Activated T-helper 9 cell treated with anti-CD3 and anti-CD28 coated beads, Interleukin-2, amount 50 U/mL, for 16 hours (primary cell): Measurements from ENCODE around the gene NDST4.
"Not testable (repeated sequence)": the region's sequence is repeated elsewhere in the genome, so short reads cannot be mapped to it uniquely, and the experiment has no call there.

ENCODE experiments used
- DNase-seq: peaks from one replicate; pipeline ENCODE4 v3.0.0-alpha.2; 2020; ENCODE audit warnings: low read depth

Gene NDST4

DNA sequence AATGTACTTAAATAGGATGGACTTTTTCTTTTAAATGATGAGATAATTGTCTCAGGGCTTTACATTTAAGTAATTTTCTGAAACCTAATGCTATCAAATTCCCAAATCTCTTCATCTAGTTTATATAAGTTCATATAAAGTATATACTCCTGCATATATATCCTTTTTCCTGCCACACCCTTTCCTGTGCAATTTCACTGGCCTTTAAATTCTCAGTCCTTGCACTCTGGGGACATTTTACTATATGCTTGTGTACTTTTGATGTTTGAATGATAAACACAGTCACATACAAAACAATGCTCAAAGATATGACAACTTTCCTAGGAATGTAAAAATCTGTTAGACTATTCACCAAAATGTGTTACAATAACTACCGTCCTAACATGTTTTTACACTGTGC is 60.1 kb downstream of the NDST4 start:
- no peak for DNase-seq

DNA sequence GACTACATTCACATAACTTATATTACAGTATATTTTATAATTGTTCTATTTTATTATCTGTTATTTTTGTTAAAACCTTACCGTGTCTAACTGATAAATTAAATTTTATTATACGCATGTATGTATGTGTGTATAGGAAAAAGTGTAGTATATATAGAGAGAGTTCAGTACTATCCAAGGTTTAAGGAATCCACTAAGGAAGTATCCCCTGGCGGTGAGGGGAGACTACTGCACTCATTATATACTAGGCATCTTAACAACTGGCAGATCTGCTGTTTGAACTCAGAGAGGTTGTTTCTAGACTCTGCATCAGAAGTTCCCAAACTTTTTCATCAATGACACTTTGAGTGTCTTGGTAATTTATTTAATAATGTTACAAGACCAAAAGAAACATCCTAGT is 70.9 kb downstream of the NDST4 start:
- no peak for DNase-seq

DNA sequence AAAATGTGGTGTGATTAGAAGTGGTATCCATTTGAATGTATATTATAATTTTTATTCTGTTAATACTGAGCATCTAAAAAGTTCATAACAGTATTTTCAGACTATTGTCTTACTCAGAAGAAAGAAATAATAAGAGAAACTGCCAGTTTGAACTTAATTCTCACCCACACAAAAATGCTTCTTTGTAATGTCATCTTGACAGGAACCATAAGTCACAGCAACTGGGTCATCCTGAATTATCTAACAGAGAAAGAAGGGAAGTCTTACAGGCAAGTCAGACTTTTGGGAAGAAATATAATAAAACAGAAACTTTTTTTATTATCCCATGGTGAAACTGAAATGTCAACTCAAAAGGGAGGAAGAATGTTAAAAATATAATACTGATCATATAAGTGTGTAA is 83.1 kb downstream of the NDST4 start:
- DNase-seq, result no peak

DNA sequence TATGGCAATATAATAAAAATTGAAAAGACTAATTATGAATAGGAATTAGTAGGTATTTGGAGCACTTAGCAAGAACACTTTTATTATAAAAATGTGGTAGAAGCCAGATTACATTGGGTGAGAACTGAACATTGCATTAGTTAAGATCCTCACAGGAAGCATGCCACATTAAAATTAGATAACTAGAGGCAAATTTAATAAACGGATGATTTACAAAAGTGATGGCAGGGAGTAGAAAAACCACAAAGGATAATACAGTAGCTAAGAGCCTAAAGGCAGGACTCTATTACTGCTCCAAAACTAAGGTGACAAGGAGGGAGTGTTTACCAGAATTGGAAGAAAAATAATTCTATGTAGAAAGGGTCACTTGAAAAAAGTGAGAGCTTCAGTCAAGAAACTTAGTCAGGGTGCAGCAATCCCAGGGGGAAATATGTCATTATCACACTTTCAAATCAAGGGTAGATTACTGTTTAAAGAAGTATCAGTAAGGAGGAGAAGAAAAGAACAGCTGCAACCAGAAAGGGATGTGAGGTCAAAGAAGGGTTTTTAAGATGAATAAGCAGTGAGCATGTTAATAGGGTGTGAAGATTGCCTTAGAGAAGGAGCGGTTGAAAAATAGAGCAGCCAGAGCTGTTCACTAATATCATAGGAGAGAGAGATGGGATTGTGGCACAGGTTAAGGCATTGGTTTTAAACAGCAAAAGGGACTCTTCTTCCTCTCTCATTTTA is 84.6 kb downstream of the NDST4 start:
- DNase-seq, result no peak

DNA sequence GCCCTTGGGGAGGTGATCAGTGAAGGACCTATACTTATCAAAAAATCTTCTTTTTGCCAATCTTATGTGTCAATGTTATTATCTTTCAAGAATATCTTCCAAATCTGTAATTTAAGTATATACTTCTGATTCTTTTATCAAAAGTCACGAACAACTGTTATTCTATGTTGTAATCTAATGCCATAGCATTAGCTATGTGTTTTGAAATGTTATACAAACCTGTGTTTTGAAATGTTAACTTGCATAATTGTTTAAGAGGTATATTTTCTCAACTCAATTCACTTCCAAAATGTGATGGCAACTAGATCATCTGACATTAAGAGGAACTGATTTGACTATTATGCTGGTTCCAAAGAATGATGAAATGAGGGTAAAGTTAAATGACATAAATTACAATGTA is 113.5 kb downstream of the NDST4 start:
- DNase-seq, result no peak

DNA sequence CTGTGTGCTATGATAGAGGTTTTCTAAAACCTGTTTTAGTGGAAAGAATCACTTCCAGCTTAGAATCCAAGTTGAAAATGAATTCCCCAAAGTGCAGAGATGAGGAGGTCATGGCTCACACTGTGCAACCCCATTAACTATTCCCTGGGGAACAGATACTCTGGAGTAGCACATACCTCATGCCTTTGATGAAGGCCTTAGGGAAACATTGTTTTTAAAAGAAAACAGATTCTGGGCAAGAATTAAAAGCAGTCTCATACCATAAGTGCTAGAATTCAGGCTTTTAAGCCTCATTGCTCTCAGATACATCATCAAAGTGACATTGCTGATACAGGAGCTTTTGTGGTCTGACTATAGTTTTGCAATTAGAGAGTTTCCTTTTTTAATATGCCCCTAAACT is 115.1 kb downstream of the NDST4 start:
- no peak for DNase-seq

DNA sequence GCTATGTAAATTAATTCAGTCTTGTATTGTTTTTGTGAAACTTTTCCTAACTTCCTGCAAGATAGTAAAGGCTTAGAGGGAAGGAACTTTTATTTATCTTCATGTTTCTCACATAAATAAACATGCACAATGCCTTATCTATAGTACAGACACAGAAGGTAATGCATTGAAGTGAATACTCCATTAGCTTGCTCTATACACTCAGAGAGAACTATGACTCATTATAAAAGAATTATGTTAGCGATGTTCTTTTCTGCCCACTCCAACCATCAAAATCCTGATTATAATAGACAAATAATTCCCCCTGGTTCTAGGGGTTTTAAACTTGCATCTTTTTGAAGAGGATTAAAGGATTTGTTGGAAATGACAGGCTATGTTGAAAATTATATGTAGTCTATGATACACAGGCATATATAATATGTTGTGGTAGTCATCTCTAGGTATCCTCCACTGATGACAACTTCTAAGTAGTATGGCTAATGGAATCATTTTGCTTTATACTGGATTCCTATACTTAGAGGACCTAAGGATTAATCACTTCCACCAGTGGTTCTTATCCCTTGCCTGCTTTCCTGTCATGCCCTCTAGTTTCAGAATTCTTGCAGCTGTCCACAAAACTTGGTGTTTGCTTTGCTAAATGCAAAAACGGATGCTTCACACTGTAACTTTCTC is 115.7 kb downstream of the NDST4 start:
- no peak for DNase-seq

DNA sequence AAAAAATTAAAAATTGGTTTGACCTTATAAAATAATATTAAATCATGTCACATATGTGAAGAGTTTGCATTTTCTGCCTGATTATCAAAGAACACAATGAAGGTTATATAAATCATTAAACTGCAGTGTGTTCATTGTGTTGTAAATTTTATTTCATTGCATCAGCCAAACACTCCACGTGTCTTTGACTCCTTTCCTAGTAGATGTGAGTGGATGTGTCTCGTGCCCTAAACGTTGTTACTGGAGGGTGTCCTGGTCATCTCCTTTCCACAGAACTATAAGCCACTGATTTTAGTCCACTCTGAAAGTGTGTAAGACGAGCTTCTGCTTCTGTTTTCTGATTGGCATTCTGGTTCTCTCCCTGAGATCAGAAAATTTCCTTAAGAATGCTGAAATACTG is 127.3 kb downstream of the NDST4 start:
- DNase-seq, result no peak

DNA sequence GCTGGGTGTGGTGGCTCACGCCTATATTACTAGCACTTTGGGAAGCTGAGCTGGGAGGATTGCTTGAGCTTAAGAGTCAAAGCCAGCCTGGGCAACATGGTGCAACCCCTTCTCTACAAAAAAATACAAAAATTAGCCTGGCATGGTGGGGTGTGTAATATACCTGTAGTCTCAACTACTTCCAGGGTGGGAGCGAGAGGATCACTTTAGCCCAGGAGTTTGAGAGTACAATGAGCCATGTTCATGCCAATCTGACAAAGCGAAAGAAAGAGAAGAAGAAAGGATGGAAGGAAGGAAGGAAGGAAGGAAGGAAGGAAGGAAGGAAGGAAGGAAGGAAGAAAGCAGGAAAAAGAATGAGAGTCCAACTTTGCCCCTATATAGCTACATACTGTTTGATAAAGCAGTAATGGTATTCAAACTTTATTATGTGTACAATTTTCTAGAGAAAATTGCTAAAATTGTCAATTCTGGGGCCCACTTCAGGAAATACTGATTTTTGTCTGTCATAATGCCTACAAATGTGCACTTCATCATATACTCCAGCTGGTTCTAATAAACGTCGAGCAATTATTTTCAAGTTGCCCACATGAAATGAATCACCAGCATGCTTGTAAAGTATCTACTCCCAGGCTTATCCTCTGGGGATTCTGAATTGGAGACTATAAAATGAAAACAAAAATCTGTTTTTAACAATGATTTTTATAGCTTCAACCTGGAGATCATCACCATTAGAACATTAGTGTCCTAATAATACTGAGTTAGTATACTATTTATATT is 132.3 kb downstream of the NDST4 start:
- no peak for DNase-seq

DNA sequence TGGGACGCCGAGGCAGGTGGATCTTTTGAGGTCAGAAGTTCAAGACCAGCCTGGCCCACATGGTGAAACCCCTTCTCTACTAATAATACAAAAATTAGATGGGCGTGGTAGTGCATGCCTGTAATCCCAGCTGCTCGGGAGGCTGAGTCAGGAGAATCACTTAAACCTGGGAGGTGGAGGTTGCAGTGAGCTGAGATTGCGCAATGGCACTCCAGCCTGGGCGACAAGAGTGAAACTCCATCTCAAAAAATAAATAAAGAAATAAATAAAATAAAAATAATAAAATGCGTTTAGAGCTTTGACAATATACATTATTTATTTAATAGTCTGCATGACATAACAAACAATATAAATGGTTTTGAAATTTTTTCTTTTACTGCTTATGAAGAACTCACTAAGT is 133.0 kb downstream of the NDST4 start:
- DNase-seq, result not testable (repeated sequence)

DNA sequence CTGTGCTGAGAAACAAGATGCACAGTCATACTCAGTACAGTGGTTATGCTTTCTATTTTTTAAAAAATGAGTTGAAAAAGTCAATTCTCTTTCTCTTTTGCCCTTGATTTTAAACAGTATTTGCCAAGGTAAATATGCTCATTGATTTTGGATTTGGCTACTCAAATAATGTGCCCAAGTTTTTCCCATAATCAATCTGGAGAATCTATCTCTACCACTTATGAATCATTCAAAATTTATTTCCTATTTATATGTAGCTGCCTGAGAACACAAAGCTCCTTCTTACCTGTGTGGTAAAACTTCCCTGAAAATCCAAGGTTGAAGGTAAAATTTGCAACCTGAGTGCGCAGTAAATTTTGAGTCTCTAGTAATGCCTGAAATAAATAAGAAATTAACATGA is 136.5 kb downstream of the NDST4 start:
- DNase-seq, result no peak

DNA sequence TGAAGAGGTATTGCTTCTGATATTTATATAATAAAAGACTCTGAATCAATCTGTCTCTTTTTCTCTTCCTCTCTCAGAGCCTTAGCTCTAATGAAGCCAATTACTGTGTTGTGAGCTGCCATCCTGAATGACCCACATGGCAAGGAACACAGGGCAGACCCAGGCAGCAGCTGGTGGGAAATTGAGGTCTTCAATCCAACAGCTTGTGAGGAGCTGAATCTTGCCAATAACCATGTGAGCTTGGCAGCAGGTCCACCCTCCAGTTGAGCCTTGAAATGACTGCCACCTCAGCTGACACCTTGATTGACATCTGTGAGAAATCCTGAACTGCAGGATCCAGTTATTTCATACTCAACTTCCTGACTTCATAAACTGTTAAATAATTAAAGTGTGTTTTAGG is 149.4 kb downstream of the NDST4 start:
- DNase-seq, result no peak

DNA sequence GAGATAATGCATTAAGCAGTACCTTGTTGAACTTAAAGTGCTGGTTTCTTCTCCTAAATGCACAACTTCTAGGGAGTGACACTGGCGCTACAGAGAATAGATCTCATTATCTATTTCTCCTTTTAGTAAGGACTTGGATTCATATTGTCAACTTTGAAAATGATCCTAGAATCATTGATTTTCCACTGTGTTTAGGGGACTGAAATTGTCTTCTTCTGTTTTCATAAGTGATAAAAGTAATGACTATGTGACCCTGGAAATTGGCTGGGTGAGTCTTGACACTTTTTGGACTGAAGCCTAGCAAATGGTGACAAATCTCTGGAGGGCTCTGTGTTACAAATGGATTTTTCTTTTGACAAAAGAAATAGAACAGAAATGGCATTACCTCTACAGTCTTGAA is 167.8 kb downstream of the NDST4 start:
- DNase-seq, result no peak

DNA sequence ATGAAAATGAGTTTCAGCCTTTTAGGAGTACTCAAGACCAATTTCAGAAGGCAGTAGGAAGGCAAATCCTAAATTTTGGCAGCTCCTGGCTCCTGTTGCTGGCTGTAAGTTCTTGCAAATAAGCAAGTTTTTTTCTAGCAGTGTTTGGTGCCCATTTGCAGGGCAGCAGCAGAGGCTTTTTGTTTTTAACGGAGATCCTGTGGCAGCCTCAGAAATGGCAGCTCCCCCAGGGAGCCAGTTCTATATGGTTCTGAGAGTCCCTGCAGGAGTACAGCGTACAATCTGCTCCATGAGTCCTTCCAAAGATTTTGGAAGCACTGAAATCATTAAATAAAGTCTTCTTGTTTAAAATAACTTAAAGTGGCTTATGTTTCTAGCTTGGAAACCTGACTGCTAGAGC is 171.9 kb downstream of the NDST4 start:
- no peak for DNase-seq

DNA sequence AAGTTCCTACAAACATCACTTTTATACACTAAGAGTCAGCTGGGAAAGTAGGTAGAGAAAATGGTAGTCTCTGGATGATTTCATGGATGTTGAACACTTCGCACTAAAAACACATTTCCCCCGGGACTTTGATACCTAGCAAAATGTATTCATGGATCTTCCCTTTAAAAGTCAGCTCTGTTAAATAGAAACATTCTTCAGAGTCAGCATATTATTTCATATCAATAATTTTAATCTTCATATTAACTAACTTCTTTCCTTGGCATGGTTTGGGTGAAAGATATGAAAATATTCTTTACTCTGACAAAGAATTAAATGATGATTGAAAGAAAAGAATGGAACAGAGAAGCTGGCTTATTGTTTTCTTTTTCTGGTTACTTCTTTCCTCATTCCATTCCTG is 185.5 kb downstream of the NDST4 start:
- no peak for DNase-seq

DNA sequence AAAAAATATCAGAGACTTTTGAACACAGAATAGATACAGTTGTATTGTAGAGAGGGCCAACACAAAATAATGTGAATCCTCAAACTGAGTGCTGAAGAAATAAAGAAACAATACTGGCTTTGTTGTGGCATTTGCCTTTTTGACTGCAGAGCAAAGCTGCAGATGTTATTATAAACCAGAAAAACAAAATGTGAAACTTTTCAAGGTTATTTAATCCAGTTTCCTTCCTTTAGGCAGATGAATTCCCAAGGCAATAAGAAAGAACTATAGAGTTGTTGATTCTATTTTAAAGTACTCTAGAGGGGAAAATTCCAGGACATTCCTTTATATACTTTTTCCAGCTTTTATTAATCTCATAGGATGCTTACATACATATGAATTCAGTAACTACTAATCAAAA is 186.8 kb downstream of the NDST4 start:
- no peak for DNase-seq

DNA sequence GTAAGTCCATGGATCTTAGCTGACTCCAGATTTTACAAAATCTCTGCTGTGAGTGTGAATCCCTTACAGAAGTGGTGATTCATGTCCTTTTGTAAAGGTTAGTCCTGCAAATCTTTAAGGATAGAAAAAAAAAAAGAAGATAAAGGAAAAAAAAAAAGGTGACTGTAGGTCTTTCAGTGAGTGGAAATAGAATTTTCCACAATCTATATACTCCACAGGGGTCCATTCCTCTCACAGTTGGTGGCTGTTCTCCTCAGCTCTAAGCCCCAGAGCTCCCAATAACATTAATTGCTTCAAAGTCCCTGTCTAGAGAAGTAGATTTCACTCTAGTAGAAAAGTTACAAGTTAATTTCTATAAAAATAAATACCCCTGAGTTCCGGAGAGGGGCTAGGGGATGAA is 189.1 kb downstream of the NDST4 start:
- no peak for DNase-seq

DNA sequence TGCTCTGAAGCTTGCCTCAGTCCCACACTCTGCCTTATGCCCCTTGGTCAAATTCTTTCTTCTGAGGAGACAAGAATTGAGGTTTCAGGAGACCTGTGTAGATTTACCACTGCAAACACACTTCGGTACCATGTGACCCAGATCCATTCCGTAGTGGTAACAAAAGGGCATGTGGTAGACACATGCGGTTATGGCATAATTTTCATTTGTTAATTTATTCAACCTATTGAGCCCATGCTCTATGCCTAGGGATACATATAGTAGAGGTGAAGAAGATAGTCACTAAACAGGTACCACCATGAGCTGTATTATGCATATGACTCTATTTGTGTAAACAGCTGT is 190.9 kb downstream of the NDST4 start:
- no peak for DNase-seq

DNA sequence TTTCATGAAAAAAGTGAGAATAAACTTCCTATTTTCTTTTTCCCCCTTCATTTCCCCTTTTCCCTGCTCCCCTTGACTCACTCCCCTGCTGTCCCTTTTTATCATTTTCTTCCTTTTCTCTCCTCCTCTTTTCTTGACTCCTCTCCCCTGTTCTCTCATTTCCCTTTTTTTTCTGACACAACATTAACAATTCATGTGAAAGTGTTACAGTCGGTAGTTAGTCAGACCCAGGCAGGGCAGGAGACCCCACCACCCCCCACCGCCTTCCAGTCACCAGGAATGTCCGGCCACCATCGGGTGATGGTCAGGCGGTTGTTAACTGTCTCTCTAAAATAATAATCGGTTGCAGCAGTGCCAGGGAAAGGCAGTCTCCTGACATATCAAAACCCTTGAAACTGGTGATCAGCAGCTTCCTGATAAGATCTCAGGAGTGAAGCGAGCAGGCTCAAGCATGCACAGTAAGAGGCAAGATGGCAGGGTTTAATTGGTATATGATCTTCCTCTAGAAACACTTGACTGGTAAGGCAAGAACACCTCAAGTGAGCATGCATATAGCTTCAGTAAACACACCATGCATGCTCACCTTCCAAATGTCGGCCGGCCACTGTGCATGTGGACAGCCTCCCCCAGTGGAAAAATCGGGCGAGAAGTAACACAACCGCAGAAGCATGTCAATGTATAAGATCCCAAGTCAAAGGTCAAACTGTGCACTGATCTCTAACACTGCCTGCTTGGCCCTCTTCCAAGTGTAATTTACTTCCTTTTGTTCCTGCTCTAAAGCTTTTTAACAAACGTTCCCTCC is 191.4 kb downstream of the NDST4 start:
- DNase-seq, result no peak

DNA sequence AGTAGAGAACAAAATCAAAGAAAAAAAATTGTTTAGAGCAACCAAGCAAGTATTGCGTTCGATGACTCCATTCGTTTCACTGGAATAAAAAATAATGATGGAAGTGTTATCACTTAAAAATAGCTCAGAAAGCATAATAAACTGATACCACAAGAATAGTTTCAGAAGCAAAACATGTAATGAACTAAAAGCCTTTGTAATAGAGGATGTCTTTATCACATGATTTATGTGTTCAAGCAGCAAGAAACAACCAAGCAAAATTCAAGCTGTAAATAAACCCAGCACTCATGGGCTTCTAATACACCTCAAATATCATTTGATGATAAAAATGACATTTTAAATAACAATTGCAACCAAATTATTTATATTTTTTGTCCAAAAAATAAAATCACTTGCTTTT is 192.2 kb downstream of the NDST4 start:
- DNase-seq, result no peak

DNA sequence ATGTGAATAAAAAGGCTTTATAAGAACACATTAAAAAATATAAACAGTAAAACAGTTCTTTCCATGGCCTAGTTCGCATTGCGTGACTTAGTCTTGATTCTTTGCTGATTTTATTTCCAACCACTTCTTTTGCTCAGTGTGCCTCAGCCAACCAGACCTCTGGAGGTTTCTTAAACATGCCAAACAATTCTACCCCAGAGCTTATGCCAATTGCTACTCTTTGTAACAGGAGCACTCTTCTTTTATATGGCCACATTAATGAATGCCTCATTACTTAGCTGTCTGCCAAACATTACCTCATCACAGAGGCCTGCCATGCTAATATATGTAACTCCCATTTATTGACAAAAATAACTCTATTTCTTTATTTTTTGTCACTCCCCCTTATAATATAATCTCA is 202.3 kb downstream of the NDST4 start:
- no peak for DNase-seq

DNA sequence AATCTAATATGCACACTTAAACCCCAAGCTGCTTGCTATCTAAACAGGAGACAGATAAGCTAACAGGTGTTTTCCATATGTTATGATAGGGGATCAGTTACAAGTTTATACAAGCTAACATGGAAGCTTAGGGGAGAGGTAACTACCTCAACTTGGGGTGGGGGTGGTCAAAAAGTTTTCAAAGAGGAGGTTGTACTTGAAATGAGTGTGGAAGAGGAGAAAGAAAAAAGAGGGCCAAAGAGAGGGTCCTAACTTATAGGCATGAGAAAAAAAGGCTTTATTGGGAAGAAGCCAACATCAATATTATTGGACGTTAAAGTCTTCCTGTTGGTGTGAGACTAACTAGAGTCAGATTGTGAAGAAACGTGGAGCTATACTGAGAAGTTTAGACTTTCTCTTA is 205.9 kb downstream of the NDST4 start:
- DNase-seq, result no peak

DNA sequence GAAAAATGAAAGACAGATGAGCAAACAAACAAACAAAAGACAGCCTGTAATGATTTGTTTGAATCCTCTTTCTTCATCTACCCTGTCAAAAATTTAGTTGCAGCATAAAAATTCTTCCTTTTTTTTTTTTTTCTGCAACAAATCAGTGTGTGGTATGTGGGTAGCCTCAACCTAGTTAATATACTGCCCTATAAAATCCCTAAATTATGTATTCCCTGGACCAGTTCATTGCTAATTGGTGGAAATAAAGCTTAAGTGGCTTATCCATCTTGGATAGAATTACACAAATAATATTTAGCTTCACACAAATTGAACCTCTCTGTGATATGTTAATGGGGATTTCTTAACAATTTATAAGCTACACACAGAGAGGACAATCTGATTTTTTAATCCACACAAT is 208.4 kb downstream of the NDST4 start:
- no peak for DNase-seq
